Smooth muscle cell (in vitro differentiated cells): ENCODE data around the gene SREBF1. TPM values are rescaled to one million over a fixed set of nuclear protein-coding genes. Genes with fewer than 3 reads are reported as not detected.

Source experiments
- DNase-seq: peaks from one replicate; lab custom pipeline; 2025; ENCODE audit not compliant: unreplicated experiment; lab: John Stamatoyannopoulos, UW
- H2AFZ ChIP-seq: fragments of 200-600 bp; sonication (generic); 2 replicates; pipeline ENCODE4 v1.6.0; 2016; ENCODE audit warnings: antibody characterized with exemption, low read depth, mild to moderate bottlenecking
- H3F3A ChIP-seq: fragments of 200-600 bp; sonication (generic); 2 replicates; pipeline ENCODE4 v1.6.0; 2017; ENCODE audit warnings: antibody characterized with exemption, low read depth
- H3K27ac ChIP-seq: fragments of 200-600 bp; sonication (generic); 2 replicates; pipeline ENCODE4 v1.5.1; 2016; ENCODE audit warnings: low read depth, mild to moderate bottlenecking
- H3K27me3 ChIP-seq: fragments of 200-600 bp; sonication (generic); 2 replicates; pipeline ENCODE4 v1.6.1; 2016; ENCODE audit warnings: low read depth, mild to moderate bottlenecking
- H3K36me3 ChIP-seq: fragments of 200-600 bp; sonication (generic); 2 replicates; pipeline ENCODE4 v1.5.1; 2016; ENCODE audit warnings: low read depth
- H3K4me1 ChIP-seq: fragments of 200-600 bp; sonication (generic); 2 replicates; pipeline ENCODE4 v1.5.1; 2016; ENCODE audit warnings: low read depth
- H3K4me2 ChIP-seq: fragments of 200-600 bp; sonication (generic); 2 replicates; pipeline ENCODE4 v1.6.0; 2016; ENCODE audit warnings: mild to moderate bottlenecking
- H3K4me3 ChIP-seq: fragments of 200-600 bp; sonication (generic); 2 replicates; pipeline ENCODE4 v1.5.1; 2016; ENCODE audit warnings: mild to moderate bottlenecking
- H3K79me2 ChIP-seq: fragments of 200-600 bp; sonication (generic); 2 replicates; pipeline ENCODE4 v1.6.0; 2016; ENCODE audit warnings: low read depth, mild to moderate bottlenecking
- H3K9ac ChIP-seq: fragments of 200-600 bp; sonication (generic); 2 replicates; pipeline ENCODE4 v1.6.0; 2016; ENCODE audit warnings: low read depth
- H3K9me3 ChIP-seq: fragments of 200-600 bp; sonication (generic); replicated peaks from 2 replicates; pipeline ENCODE4 v1.5.1; 2016; ENCODE audit warnings: low read depth
- H4K20me1 ChIP-seq: fragments of 200-600 bp; sonication (generic); 2 replicates; pipeline ENCODE4 v1.6.0; 2016; ENCODE audit warnings: low read depth
- CTCF ChIP-seq: fragments of 200-600 bp; sonication (generic); IDR thresholded peaks from 2 replicates; pipeline ENCODE4 v1.5.1; 2017; ENCODE audit warnings: borderline replicate concordance, mild to moderate bottlenecking, antibody characterized with exemption; ENCODE audit not compliant: insufficient read depth, poor library complexity, severe bottlenecking
- WGBS: methylation state at CpG from one replicate; pipeline ENCODE4 v1.1.7; 2016; ENCODE audit warnings: low lambda C conversion rate; 5-methylcytosine and 5-hydroxymethylcytosine counted together
- polyA plus RNA-seq: library from polyadenylated mRNA; unstranded; fragments of >200 nt; fragmentation: Nextera tagmentation; extraction: Ambion mirVana; gene quantifications from 2 replicates; pipeline ENCODE4 v1.2.1, GENCODE V29; 2016
- total RNA-seq: library from RNA; depleted of rRNA; stranded (reverse); fragments of >200 nt; gene quantifications from 2 replicates; pipeline ENCODE4 v1.2.3, GENCODE V29; 2014

Gene SREBF1
- total and polyA plus RNA-seq, 2 experiments from 2014 or later: 23.5 to 45.4 TPM

- Histone ChIP-seq H3K4me3 (no peak overlapping the region), H3K9me3 (no peaks in the 10 kb centered on the region), H4K20me1 (peaks cover 100% of the 10 kb centered on the region), H2AFZ (no peak overlapping the region), H3K36me3 (no peaks in the 10 kb centered on the region), H3K27me3 (no peaks in the 10 kb centered on the region), H3K4me1 (peaks cover 38% of the 10 kb centered on the region), H3K79me2 (peaks cover 96% of the 10 kb centered on the region), H3K9ac (no peak overlapping the region), H3K27ac (no peak overlapping the region), H3K4me2 (no peak overlapping the region), H3F3A (peaks cover 5% of the 10 kb centered on the region)
- 80% methylated on average over 11 of the region's 13 CpGs for WGBS
- no peak for DNase-seq
- TF ChIP-seq CTCF: no peak
These were observed 66.1 kb downstream of the SREBF1 start for GRCh38 chr17:17770632-17771044.

- TF ChIP-seq CTCF: no peak
- Histone ChIP-seq H3K36me3 (no peaks in the 10 kb centered on the region), H3K9me3 (no peaks in the 10 kb centered on the region), H3K4me2 (no peak overlapping the region), H2AFZ (no peak overlapping the region), H3K4me1 (peaks cover 40% of the 10 kb centered on the region), H4K20me1 (peaks cover 100% of the 10 kb centered on the region), H3K4me3 (no peak overlapping the region), H3K79me2 (peaks cover 91% of the 10 kb centered on the region), H3K9ac (no peak overlapping the region), H3K27ac (no peak overlapping the region), H3F3A (peaks cover 5% of the 10 kb centered on the region), H3K27me3 (no peaks in the 10 kb centered on the region)
- no peak for DNase-seq
- 74% methylated on average over 18 of the region's 25 CpGs for WGBS
These were observed 66.7 kb downstream of the SREBF1 start for GRCh38 chr17:17769869-17770631.

GRCh38 chr17:17768424-17769088 is 68.2 kb downstream of the SREBF1 start:
- no peak overlapping the region for H3K9ac ChIP-seq
- TF ChIP-seq CTCF: no peak
- no peak for DNase-seq
- no peak overlapping the region for H3K4me3 ChIP-seq
- H3K27me3 ChIP-seq: no peaks in the 10 kb centered on the region
- H4K20me1 ChIP-seq: peaks cover 100% of the 10 kb centered on the region
- no peaks in the 10 kb centered on the region for H3K36me3 ChIP-seq
- H2AFZ ChIP-seq: no peak overlapping the region
- no peaks in the 10 kb centered on the region for H3F3A ChIP-seq
- no peak overlapping the region for H3K4me2 ChIP-seq
- H3K9me3 ChIP-seq: no peaks in the 10 kb centered on the region
- peaks cover 83% of the 10 kb centered on the region for H3K79me2 ChIP-seq
- WGBS: 94% methylated on average over 14 of the region's 14 CpGs
- H3K27ac ChIP-seq: no peak overlapping the region
- peaks cover 40% of the 10 kb centered on the region for H3K4me1 ChIP-seq
